ENCODE data around the gene CITED2. TPM values are rescaled to one million over a fixed set of nuclear protein-coding genes. Genes with fewer than 3 reads are reported as not detected.

Gene CITED2
- total RNA-seq, 1 experiment from 2014 or later: 46.1 TPM

GRCh38 chr6:139378882-139379341 lies 4.5 kb upstream of the CITED2 start:
- H3K9me3 ChIP-seq (ENCODE audit: control insufficient read depth in 1 of 2, insufficient read depth in 1 of 2, low read depth in 1 of 2, low read length in 2 of 2): no peaks in the 10 kb centered on the region
- H2AFZ ChIP-seq (ENCODE audit: low read depth, low read length, poor library complexity, severe bottlenecking): peak overlapping the region; percentile 51
- H3K27me3 ChIP-seq (ENCODE audit: insufficient read depth, low read length): no peaks in the 10 kb centered on the region
- peak overlapping the region; percentile 61 for H3K4me2 ChIP-seq (ENCODE audit: low read length)
- H3K9me2 ChIP-seq (ENCODE audit: insufficient read depth): no peaks in the 10 kb centered on the region
- BruUV-seq (replicated peaks): no TSS peak
- no peak for DNase-seq (ENCODE audit: low read depth, low spot score)
- RAD21 ChIA-PET (ENCODE audit: low non-redundant PET in 1 of 2, low total read pairs in 2 of 2, uncharacterized antibody in 2 of 2, unreplicated experiment in 2 of 2): no interaction called here
- POLR2A ChIA-PET: interaction anchor here (0.9 kb wide), 1 partner anchor 10 kb away, joined by 3 read pairs; no protein-coding TSS in a partner anchor
- H3K4me3 ChIP-seq (replicated peaks in 1 of 2; ENCODE audit: low read depth in 1 of 2, low read length in 2 of 2): 0 out of 4 replicates have a peak overlapping the region, but pooled peaks of 1 of the 2 experiments have one; percentile 1
- no peaks in the 10 kb centered on the region for H3K36me3 ChIP-seq (ENCODE audit: control insufficient read depth in 1 of 2, insufficient read depth in 2 of 2, low read length in 2 of 2)
- ATAC-seq: peak; percentile 22; the same call in 1 of the 2 replicates
- peaks cover 3% of the 10 kb centered on the region for H3K79me2 ChIP-seq (ENCODE audit: insufficient read depth, low read length)
- no peak overlapping the region for H3K9ac ChIP-seq (ENCODE audit: low read length)
- H4K20me1 ChIP-seq (ENCODE audit: insufficient read depth): no peaks in the 10 kb centered on the region
- CTCF ChIA-PET: no interaction called here
- H3K4me1 ChIP-seq (ENCODE audit: control insufficient read depth in 1 of 2, insufficient read depth in 2 of 2, low read length in 2 of 2): peaks cover 21 to 55% of the 10 kb centered on the region in 2 experiments
- intact Hi-C loops (cut with micrococcal nuclease): loop anchor here (5.0 to 10.0 kb wide), 7 partner anchors 133 to 726 kb away; no protein-coding TSS in a partner anchor
- H3K27ac ChIP-seq (ENCODE audit: low read depth, low read length): peak overlapping the region; percentile 19; the same call in 1 of the 2 replicates
- TF ChIP-seq ZNF274 (IDR thresholded peaks at IDR 0.05; ENCODE audit: low read depth, low read length) (no peak), CTCF (IDR thresholded peaks at IDR 0.05 in 2 of 3, conservative IDR thresholded peaks at IDR 0.05 in 1 of 3; ENCODE audit: borderline replicate concordance in 1 of 3, insufficient read depth in 1 of 3, low read depth in 2 of 3, low read length in 2 of 3) (no peak), FOSL1 (IDR thresholded peaks at IDR 0.05; ENCODE audit: low read depth) (peak; percentile 95), ZBTB33 (IDR thresholded peaks at IDR 0.05; ENCODE audit: extremely low read depth, insufficient replicate concordance, low read length) (no peak), SP1 (IDR thresholded peaks at IDR 0.05; ENCODE audit: low read depth) (peak; percentile 63), REST (IDR thresholded peaks at IDR 0.05; ENCODE audit: low read depth) (no peak), CBX3 (IDR thresholded peaks at IDR 0.05; ENCODE audit: low read depth) (peak; percentile 76; the same call in 1 of the 2 replicates), EZH2 (IDR thresholded peaks at IDR 0.05) (no peak), EGR1 (IDR thresholded peaks at IDR 0.05; ENCODE audit: low read depth) (no peak), SRF (IDR thresholded peaks at IDR 0.05; ENCODE audit: low read depth) (peak; percentile 56; the same call in 1 of the 2 replicates), POLR2AphosphoS5 (IDR thresholded peaks at IDR 0.05; ENCODE audit: low read depth, low read length) (no peak), ZFX (IDR thresholded peaks at IDR 0.05) (no peak), EZH2phosphoT487 (IDR thresholded peaks at IDR 0.05; ENCODE audit: borderline replicate concordance) (no peak), MAX (IDR thresholded peaks at IDR 0.05) (peak; percentile 24; the same call in 1 of the 2 replicates), POLR2A (IDR thresholded peaks at IDR 0.05; ENCODE audit: borderline replicate concordance, extremely low read depth, insufficient read depth, insufficient read length) (no peak), ELF1 (IDR thresholded peaks at IDR 0.05; ENCODE audit: borderline replicate concordance, low read depth) (no peak), JUND (IDR thresholded peaks at IDR 0.05) (peak; percentile 84), ATF3 (IDR thresholded peaks at IDR 0.05) (no peak), CEBPB (IDR thresholded peaks at IDR 0.05; ENCODE audit: low read depth) (0 out of 2 replicates have a peak, but pooled peaks have one; percentile 57), TCF7L2 (IDR thresholded peaks at IDR 0.05; ENCODE audit: borderline replicate concordance, extremely low read depth, insufficient read depth, insufficient read length) (no peak)

All from HCT116 (cell line).